Body of pancreas (tissue), 4 donors: Measurements from ENCODE around the gene EIF4B. TPM values are rescaled to one million over a fixed set of nuclear protein-coding genes. Genes with fewer than 3 reads are reported as not detected.
"Not testable (repeated sequence)": the region's sequence is repeated elsewhere in the genome, so short reads cannot be mapped to it uniquely, and the experiment has no call there.

Experiments used
- ATAC-seq: fragments of 150-250 bp; one replicate; pipeline ENCODE4 v1.9.1; 2016
- DNase-seq, 4 donors: peaks; one replicate each; pipeline ENCODE4 v3.0.0-alpha.2; 2019
- H3K27ac ChIP-seq, 4 donors: fragments of 200-600 bp; sonication (generic); 1 replicate in 3 of 4; 2 replicates in 1 of 4; pipeline versions ENCODE4 v1.5.1 to v1.6.1; 2016 to 2019; ENCODE audit warnings: mild to moderate bottlenecking in 1 of 4, mixed read lengths in 1 of 4, moderate library complexity in 1 of 4
- H3K27me3 ChIP-seq, 2 donors: fragments of 200-600 bp; sonication (generic); one replicate each; pipeline ENCODE4 v1.6.0; 2016; ENCODE audit warnings: mild to moderate bottlenecking in 1 of 2
- H3K36me3 ChIP-seq, 2 donors: fragments of 200-600 bp; sonication (generic); replicated peaks in 1 of 2; 2 replicates each; pipeline ENCODE4 v1.5.1; 2016; ENCODE audit warnings: low read depth in 2 of 2; ENCODE audit not compliant: insufficient read depth in 1 of 2
- H3K4me1 ChIP-seq: fragments of 200-600 bp; sonication (generic); one replicate; pipeline ENCODE4 v1.6.0; 2016
- H3K4me3 ChIP-seq, 2 donors: fragments of 200-600 bp; sonication (generic); 1 replicate in 1 of 2; 2 replicates in 1 of 2; pipeline ENCODE4 v1.5.1; 2016 to 2019
- H3K9me3 ChIP-seq, 3 donors: fragments of 200-600 bp; sonication (generic); 1 replicate in 2 of 3; 2 replicates in 1 of 3; pipeline ENCODE4 v1.5.1; 2016
- POLR2A ChIP-seq, 3 donors: fragments of 450-650 bp; IDR thresholded peaks; one replicate each; pipeline ENCODE4 v1.6.1; 2016; ENCODE audit warnings: antibody characterized with exemption in 3 of 3, mild to moderate bottlenecking in 2 of 3
- WGBS, 2 donors: methylation state at CpG; one replicate each; pipeline ENCODE4 v1.1.5; 2017; 5-methylcytosine and 5-hydroxymethylcytosine counted together
- intact Hi-C: fragments of 100-400 bp; cut with DNase I; formaldehyde crosslinking; loops from one replicate; pipeline ENCODE4 v1.15.1; 2023
- total RNA-seq, 2 donors: library from RNA; depleted of rRNA; stranded (reverse); fragments of >200 nt; gene quantifications; one replicate each; pipeline ENCODE4 v1.1.0, GENCODE V29; 2016
- TF ChIP-seq, protein P1 (sequence below), 7 experiments: fragments of 450-650 bp in 4 of 7; fragments of 200-600 bp in 3 of 7; sonication (generic) in 3 of 7; IDR thresholded peaks; one replicate each; pipeline ENCODE4 v1.5.1; 2016 to 2019; ENCODE audit warnings: antibody characterized with exemption in 7 of 7

Gene EIF4B
- total RNA-seq, 2 donors from 2014 or later, result 326 to 389 TPM

DNA sequence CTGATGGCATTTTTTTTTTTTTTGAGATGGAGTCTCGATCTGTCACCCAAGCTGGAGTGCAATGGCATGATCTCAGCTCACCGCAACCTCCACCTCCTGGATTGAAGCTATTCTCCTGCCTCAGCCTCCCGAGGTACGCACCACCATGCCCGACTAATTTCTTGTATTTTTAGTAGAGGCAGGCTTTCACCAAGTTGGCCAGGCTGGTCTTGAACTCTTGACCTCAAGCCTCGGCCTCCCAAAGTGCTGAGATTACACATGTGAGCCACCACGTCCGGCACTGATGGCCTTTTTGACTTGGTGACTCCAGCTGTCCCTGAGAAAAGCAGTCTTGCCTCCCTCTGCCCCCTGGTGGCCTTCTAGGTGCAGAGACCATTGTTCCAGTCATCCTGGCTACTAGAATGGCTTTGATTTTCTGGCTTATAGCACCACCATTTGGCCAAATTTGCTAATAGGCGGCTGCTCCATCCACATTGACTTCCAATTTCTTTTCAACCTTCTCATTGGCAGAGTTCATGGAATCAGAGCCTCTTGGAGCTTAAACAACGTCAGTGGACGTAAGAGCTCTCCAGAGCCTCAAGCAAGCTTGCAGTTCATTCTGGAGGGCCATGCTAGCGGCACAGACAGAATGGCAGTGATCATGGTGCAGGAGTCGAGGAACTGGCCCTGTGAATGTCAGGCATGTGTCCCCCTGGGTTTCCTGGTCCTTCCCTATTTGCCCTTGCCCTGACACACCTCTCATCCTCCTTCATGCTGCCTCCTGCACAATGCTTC is 25.4 kb upstream of the EIF4B start:
- no peaks in the 10 kb centered on the region for H3K27me3 ChIP-seq
- no peak for TF ChIP-seq POLR2A (IDR thresholded peaks at IDR 0.05)
- TF ChIP-seq, protein P1, sequence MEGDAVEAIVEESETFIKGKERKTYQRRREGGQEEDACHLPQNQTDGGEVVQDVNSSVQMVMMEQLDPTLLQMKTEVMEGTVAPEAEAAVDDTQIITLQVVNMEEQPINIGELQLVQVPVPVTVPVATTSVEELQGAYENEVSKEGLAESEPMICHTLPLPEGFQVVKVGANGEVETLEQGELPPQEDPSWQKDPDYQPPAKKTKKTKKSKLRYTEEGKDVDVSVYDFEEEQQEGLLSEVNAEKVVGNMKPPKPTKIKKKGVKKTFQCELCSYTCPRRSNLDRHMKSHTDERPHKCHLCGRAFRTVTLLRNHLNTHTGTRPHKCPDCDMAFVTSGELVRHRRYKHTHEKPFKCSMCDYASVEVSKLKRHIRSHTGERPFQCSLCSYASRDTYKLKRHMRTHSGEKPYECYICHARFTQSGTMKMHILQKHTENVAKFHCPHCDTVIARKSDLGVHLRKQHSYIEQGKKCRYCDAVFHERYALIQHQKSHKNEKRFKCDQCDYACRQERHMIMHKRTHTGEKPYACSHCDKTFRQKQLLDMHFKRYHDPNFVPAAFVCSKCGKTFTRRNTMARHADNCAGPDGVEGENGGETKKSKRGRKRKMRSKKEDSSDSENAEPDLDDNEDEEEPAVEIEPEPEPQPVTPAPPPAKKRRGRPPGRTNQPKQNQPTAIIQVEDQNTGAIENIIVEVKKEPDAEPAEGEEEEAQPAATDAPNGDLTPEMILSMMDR (IDR thresholded peaks at IDR 0.05), result peak; percentile 91 to 100 (median 100)
- no peaks in the 10 kb centered on the region for H3K36me3 ChIP-seq
- DNase-seq (peak; percentile 95 to 96 (median 96)), ATAC-seq (peak; percentile 98)
- no peak overlapping the region for H3K4me3 ChIP-seq
- H3K9me3 ChIP-seq, result no peaks in the 10 kb centered on the region
- WGBS, 2 donors, result 22% methylated on average over 12 to 13 of the region's 13 CpGs
- intact Hi-C loops, result no loop called here
- H3K27ac ChIP-seq, result peak overlapping the region in 1 of 4 donors; percentile 27
- H3K4me1 ChIP-seq, result peaks cover 18% of the 10 kb centered on the region

DNA sequence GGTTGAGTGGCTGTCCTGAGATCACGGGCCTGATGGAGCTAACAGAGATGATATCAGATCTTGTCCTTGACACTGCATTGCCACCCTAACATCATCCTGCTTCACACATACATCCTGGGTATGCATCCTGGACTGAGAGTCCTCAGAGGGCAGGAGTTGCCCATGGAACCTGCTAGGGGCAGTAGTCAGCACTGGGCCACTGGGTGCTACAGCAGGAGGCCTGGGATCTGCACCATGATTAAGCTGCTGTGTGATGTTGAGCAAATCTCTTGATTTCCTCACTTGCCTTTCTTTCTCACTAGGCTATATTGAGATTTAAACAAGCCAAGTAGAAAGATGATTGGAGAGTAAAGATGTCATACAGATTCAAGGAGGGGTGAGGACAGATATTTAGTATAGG is 22.1 kb upstream of the EIF4B start:
- WGBS, 2 donors, result 50 to 79% methylated on average over 1 of the region's 1 CpG
- TF ChIP-seq, protein P1 (IDR thresholded peaks at IDR 0.05), result no peak
- TF ChIP-seq POLR2A (IDR thresholded peaks at IDR 0.05), result no peak
- no peak for DNase-seq
- H3K27ac ChIP-seq, result no peak overlapping the region
- no peaks in the 10 kb centered on the region for H3K9me3 ChIP-seq
- intact Hi-C loops, result no loop called here
- H3K27me3 ChIP-seq, result no peaks in the 10 kb centered on the region
- ATAC-seq, result no peak
- H3K4me1 ChIP-seq, result peaks cover 11% of the 10 kb centered on the region
- no peak overlapping the region for H3K4me3 ChIP-seq
- no peaks in the 10 kb centered on the region for H3K36me3 ChIP-seq

DNA sequence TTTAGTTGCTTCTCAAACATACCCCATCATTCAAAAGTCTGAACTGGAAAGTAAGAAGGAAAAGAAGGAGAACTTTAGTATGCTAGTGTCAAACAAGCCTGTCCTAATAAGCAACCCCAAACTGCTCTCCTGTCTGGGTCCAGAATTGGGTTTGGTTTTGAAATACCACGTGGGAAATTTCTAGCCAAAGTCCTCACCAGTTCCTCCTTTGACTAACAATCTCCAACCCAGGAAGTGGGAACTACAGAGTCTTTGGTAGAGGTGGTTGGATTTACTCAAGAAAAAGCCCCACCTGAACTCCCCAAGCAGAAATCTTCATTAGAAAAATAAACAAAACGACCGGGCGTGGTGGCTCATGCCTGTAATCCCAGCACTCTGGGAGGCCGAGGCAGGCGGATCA is 17.4 kb upstream of the EIF4B start:
- WGBS, 2 donors, result 80 to 87% methylated on average over 6 of the region's 6 CpGs
- Histone ChIP-seq H3K4me1 (peaks cover 16% of the 10 kb centered on the region), H3K36me3 (no peaks in the 10 kb centered on the region), H3K9me3 (no peaks in the 10 kb centered on the region), H3K27me3 (no peaks in the 10 kb centered on the region), H3K27ac (no peak overlapping the region), H3K4me3 (no peak overlapping the region)
- ATAC-seq (no peak), DNase-seq (no peak)
- TF ChIP-seq, protein P1 (IDR thresholded peaks at IDR 0.05), result no peak
- no peak for TF ChIP-seq POLR2A (IDR thresholded peaks at IDR 0.05)
- intact Hi-C loops, result no loop called here

DNA sequence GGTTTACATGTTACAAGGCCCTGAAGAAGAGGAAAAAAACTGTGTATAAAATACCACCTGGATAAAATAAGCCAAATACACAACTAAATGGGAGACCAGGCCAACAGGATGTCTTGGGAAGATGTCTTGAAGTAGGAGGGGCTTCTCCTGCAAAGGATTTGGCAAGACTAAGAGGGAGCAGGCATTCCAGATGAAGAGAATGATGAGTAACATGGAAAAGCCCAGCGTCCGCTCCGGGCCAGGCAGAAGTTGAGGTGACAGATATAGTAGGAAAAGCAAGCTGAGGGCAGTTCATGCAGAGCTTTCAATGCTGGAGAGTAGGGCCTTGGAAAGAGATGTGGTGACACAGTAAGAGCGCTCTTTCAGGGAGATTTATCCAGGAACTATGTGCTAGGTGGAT is 16.1 kb upstream of the EIF4B start:
- intact Hi-C loops, result no loop called here
- DNase-seq, result no peak
- no peak overlapping the region for H3K27ac ChIP-seq
- H3K27me3 ChIP-seq, result no peaks in the 10 kb centered on the region
- no peak for ATAC-seq
- WGBS, 2 donors, result 89 to 100% methylated on average over 4 of the region's 4 CpGs
- no peaks in the 10 kb centered on the region for H3K9me3 ChIP-seq
- H3K4me3 ChIP-seq, result no peak overlapping the region
- H3K4me1 ChIP-seq, result peaks cover 16% of the 10 kb centered on the region
- TF ChIP-seq, protein P1 (IDR thresholded peaks at IDR 0.05), result no peak
- TF ChIP-seq POLR2A (IDR thresholded peaks at IDR 0.05), result no peak
- no peaks in the 10 kb centered on the region for H3K36me3 ChIP-seq

DNA sequence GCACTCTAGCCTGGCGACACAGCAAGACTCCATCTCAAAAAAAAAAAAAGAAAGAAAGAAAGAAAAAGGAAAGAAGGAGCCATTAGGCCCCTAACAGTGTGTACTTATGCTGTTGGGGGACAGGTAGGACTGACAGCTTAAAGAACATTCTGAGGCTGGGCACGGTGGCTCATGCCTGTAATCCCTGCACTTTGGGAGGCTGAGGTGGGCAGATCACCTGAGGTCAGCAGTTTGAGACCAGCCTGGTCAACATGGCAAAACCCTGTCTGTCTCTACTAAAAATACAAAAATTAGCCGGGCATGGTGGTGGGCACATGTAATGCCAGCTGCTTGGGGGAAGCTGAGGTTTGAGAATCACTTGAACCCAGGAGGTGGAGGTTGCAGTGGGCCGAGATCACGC is 14.0 kb upstream of the EIF4B start:
- H3K9me3 ChIP-seq, H3K36me3 ChIP-seq, H3K27me3 ChIP-seq, ATAC-seq, intact Hi-C loops, H3K4me3 ChIP-seq, DNase-seq: not testable (repeated sequence)
- 96 to 97% methylated on average over 4 to 5 of the region's 5 CpGs for WGBS, 2 donors
- Histone ChIP-seq H3K27ac (peak overlapping the region in 2 of 4 donors; percentile 47 to 73), H3K4me1 (peaks cover 16% of the 10 kb centered on the region)
